ENCODE data around the gene PARVB. TPM values are rescaled to one million over a fixed set of nuclear protein-coding genes. Genes with fewer than 3 reads are reported as not detected.

The PARVB gene
- total and polyA plus RNA-seq, 2 experiments from 2014 or later: 10.2 to 11.2 TPM

GRCh38 chr22:44018594-44018993 lies 5.5 kb upstream of the PARVB start:
- no peaks in the 10 kb centered on the region for H3K27me3 ChIP-seq
- no peaks in the 10 kb centered on the region for H3K79me2 ChIP-seq
- no peak overlapping the region for H2AFZ ChIP-seq
- H3K36me3 ChIP-seq (replicated peaks; ENCODE audit: insufficient read depth, low read depth): no peaks in the 10 kb centered on the region
- TF ChIP-seq CTCF (IDR thresholded peaks at IDR 0.05; ENCODE audit: poor library complexity) (no peak), EZH2phosphoT487 (IDR thresholded peaks at IDR 0.05; ENCODE audit: low read depth, severe bottlenecking, unreplicated experiment) (no peak), EZH2 (IDR thresholded peaks at IDR 0.05; ENCODE audit: borderline replicate concordance) (no peak)
- H3K4me1 ChIP-seq (ENCODE audit: insufficient read depth): peaks cover 2% of the 10 kb centered on the region
- H3K27ac ChIP-seq: no peak overlapping the region
- no peaks in the 10 kb centered on the region for H3K9me2 ChIP-seq (replicated peaks; ENCODE audit: insufficient read depth)
- DNase-seq (ENCODE audit: low spot score): no peak
- H3K4me3 ChIP-seq: no peak overlapping the region
- no peaks in the 10 kb centered on the region for H4K20me1 ChIP-seq (ENCODE audit: insufficient read depth, poor library complexity, severe bottlenecking)
- no peaks in the 10 kb centered on the region for H3K9me3 ChIP-seq (ENCODE audit: low read depth)
- no peak overlapping the region for H3K4me2 ChIP-seq
- WGBS (ENCODE audit: low lambda C conversion rate, missing lambda C conversion rate): 89% methylated on average over 9 of the region's 9 CpGs

- H3K79me2 ChIP-seq: no peaks in the 10 kb centered on the region
- H3K36me3 ChIP-seq (replicated peaks; ENCODE audit: insufficient read depth, low read depth): no peaks in the 10 kb centered on the region
- no peak overlapping the region for H3K4me2 ChIP-seq
- H3K4me3 ChIP-seq: no peak overlapping the region
- H3K9me2 ChIP-seq (replicated peaks; ENCODE audit: insufficient read depth): no peaks in the 10 kb centered on the region
- no peak for TF ChIP-seq CTCF (IDR thresholded peaks at IDR 0.05; ENCODE audit: poor library complexity)
- no peak for TF ChIP-seq EZH2phosphoT487 (IDR thresholded peaks at IDR 0.05; ENCODE audit: low read depth, severe bottlenecking, unreplicated experiment)
- TF ChIP-seq EZH2 (IDR thresholded peaks at IDR 0.05; ENCODE audit: borderline replicate concordance): no peak
- H3K27ac ChIP-seq: no peak overlapping the region
- no peak for DNase-seq (ENCODE audit: low spot score)
- H3K9me3 ChIP-seq (ENCODE audit: low read depth): no peaks in the 10 kb centered on the region
- H4K20me1 ChIP-seq (ENCODE audit: insufficient read depth, poor library complexity, severe bottlenecking): no peaks in the 10 kb centered on the region
- 90% methylated on average over 10 of the region's 10 CpGs for WGBS (ENCODE audit: low lambda C conversion rate, missing lambda C conversion rate)
- H2AFZ ChIP-seq: no peak overlapping the region
- peaks cover 5% of the 10 kb centered on the region for H3K4me1 ChIP-seq (ENCODE audit: insufficient read depth)
- H3K27me3 ChIP-seq: no peaks in the 10 kb centered on the region
Observed at GRCh38 chr22:44019416-44019815, 4.7 kb upstream of the PARVB start.

- Histone ChIP-seq H4K20me1 (ENCODE audit: insufficient read depth, poor library complexity, severe bottlenecking) (no peaks in the 10 kb centered on the region), H3K4me1 (ENCODE audit: insufficient read depth) (peaks cover 5% of the 10 kb centered on the region), H3K27ac (no peak overlapping the region), H3K4me3 (no peak overlapping the region), H3K79me2 (no peaks in the 10 kb centered on the region), H3K4me2 (no peak overlapping the region), H3K9me3 (ENCODE audit: low read depth) (no peaks in the 10 kb centered on the region), H2AFZ (no peak overlapping the region), H3K27me3 (no peaks in the 10 kb centered on the region), H3K9me2 (replicated peaks; ENCODE audit: insufficient read depth) (no peaks in the 10 kb centered on the region), H3K36me3 (replicated peaks; ENCODE audit: insufficient read depth, low read depth) (no peaks in the 10 kb centered on the region)
- TF ChIP-seq CTCF (IDR thresholded peaks at IDR 0.05; ENCODE audit: poor library complexity) (no peak), EZH2 (IDR thresholded peaks at IDR 0.05; ENCODE audit: borderline replicate concordance) (no peak), EZH2phosphoT487 (IDR thresholded peaks at IDR 0.05; ENCODE audit: low read depth, severe bottlenecking, unreplicated experiment) (no peak)
- 91% methylated on average over 5 of the region's 5 CpGs for WGBS (ENCODE audit: low lambda C conversion rate, missing lambda C conversion rate)
- DNase-seq (ENCODE audit: low spot score): no peak
Observed at GRCh38 chr22:44019846-44020245, 4.3 kb upstream of the PARVB start.

GRCh38 chr22:44020981-44021380 lies 3.1 kb upstream of the PARVB start:
- H3K4me2 ChIP-seq: no peak overlapping the region
- peaks cover 5% of the 10 kb centered on the region for H3K4me1 ChIP-seq (ENCODE audit: insufficient read depth)
- no peak overlapping the region for H2AFZ ChIP-seq
- H4K20me1 ChIP-seq (ENCODE audit: insufficient read depth, poor library complexity, severe bottlenecking): no peaks in the 10 kb centered on the region
- H3K79me2 ChIP-seq: no peaks in the 10 kb centered on the region
- no peak overlapping the region for H3K4me3 ChIP-seq
- no peak for TF ChIP-seq EZH2 (IDR thresholded peaks at IDR 0.05; ENCODE audit: borderline replicate concordance)
- TF ChIP-seq EZH2phosphoT487 (IDR thresholded peaks at IDR 0.05; ENCODE audit: low read depth, severe bottlenecking, unreplicated experiment): no peak
- TF ChIP-seq CTCF (IDR thresholded peaks at IDR 0.05; ENCODE audit: poor library complexity): no peak
- H3K9me2 ChIP-seq (replicated peaks; ENCODE audit: insufficient read depth): no peaks in the 10 kb centered on the region
- DNase-seq (ENCODE audit: low spot score): no peak
- H3K27me3 ChIP-seq: no peaks in the 10 kb centered on the region
- no peaks in the 10 kb centered on the region for H3K9me3 ChIP-seq (ENCODE audit: low read depth)
- no peak overlapping the region for H3K27ac ChIP-seq
- WGBS (ENCODE audit: low lambda C conversion rate, missing lambda C conversion rate): 89% methylated on average over 8 of the region's 8 CpGs
- no peaks in the 10 kb centered on the region for H3K36me3 ChIP-seq (replicated peaks; ENCODE audit: insufficient read depth, low read depth)
